Ishikawa (cell line): ENCODE measurements around the gene ABCC1.

Experiments
- CEBPB ChIP-seq: IDR thresholded peaks from 2 replicates; pipeline ENCODE4 v1.6.1; 2012
- CREB1 ChIP-seq: IDR thresholded peaks from 2 replicates; pipeline ENCODE4 v1.6.1; 2012; ENCODE audit warnings: low read depth
- EP300 ChIP-seq: IDR thresholded peaks from 2 replicates; pipeline ENCODE4 v1.6.1; 2012; ENCODE audit warnings: borderline replicate concordance
- FOXM1 ChIP-seq: IDR thresholded peaks from 2 replicates; pipeline ENCODE4 v1.6.1; 2012; ENCODE audit warnings: low read depth, borderline replicate concordance
- REST ChIP-seq: IDR thresholded peaks from 2 replicates; pipeline ENCODE4 v1.6.1; 2012; ENCODE audit warnings: low read depth, mild to moderate bottlenecking

- TF ChIP-seq REST (no peak), FOXM1 (no peak), CEBPB (no peak), EP300 (no peak), CREB1 (no peak)
These were observed 36.2 kb upstream of the ABCC1 start for GRCh38 chr16:15913046-15913698.
